Muscle layer of duodenum (tissue), 2 donors: ENCODE measurements around the gene LMAN2L.
"Not testable (repeated sequence)": the region's sequence is repeated elsewhere in the genome, so short reads cannot be mapped to it uniquely, and the experiment has no call there.

Experiments
- H3K27ac ChIP-seq: one replicate; pipeline ENCODE4 v1.7.0; 2013; ENCODE audit warnings: mild to moderate bottlenecking, low read length
- H3K27me3 ChIP-seq: one replicate; pipeline ENCODE4 v1.7.0; 2013; ENCODE audit warnings: low read depth, mild to moderate bottlenecking, control low read depth, low read length
- H3K36me3 ChIP-seq, 2 donors: one replicate each; pipeline ENCODE4 v1.7.0; 2013; ENCODE audit warnings: low read length in 2 of 2, control low read depth in 1 of 2, mild to moderate bottlenecking in 1 of 2; ENCODE audit not compliant: insufficient read depth in 2 of 2, control insufficient read depth in 1 of 2
- H3K4me1 ChIP-seq, 2 donors: one replicate each; pipeline ENCODE4 v1.7.0; 2013; ENCODE audit warnings: low read length in 2 of 2, mild to moderate bottlenecking in 2 of 2, control low read depth in 1 of 2, moderate library complexity in 1 of 2; ENCODE audit not compliant: insufficient read depth in 2 of 2, control insufficient read depth in 1 of 2
- H3K4me3 ChIP-seq, 2 donors: one replicate each; pipeline ENCODE4 v1.7.0; 2013; ENCODE audit warnings: low read length in 2 of 2, low read depth in 1 of 2, mild to moderate bottlenecking in 1 of 2
- H3K9me3 ChIP-seq, 2 donors: one replicate each; pipeline ENCODE4 v1.7.0; 2013; ENCODE audit warnings: low read length in 2 of 2, control low read depth in 1 of 2, mild to moderate bottlenecking in 1 of 2; ENCODE audit not compliant: control insufficient read depth in 1 of 2
- donor health status: healthy.

Gene LMAN2L

GRCh38 chr2:96681540-96681939 lies 58.3 kb downstream of the LMAN2L start:
- Histone ChIP-seq H3K36me3 (no peaks in the 10 kb centered on the region), H3K27me3 (no peaks in the 10 kb centered on the region), H3K4me3 (no peak overlapping the region), H3K27ac (no peak overlapping the region), H3K9me3 (no peaks in the 10 kb centered on the region), H3K4me1 (peaks cover 0 to 13% of the 10 kb centered on the region in 2 donors)

DNA sequence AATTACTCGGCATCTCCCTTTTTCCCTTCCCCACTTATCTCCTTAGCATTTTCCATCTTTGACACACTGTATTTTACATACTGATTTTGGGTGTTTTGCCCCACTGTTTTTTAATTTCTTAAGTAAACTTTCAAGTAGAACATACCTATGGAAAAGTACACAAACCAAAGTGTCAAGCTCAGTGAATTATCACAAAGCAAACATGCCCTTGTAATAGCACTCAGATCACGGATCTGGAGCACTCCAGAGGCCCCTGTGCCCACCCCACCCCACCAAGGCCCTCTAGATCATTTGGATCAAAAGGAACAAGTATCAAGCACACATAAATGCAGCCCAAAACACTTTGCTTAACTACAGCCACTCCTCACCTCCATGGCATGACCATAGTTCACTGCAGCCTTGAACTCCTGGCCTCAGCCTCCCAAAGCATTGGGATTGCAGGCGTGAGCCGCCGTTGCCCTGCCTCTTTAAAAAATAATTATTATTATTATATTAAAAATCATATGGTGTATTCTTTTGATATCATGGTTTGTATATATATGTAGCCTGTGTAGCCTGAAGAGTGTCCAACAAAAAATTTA lies 59.2 kb downstream of the LMAN2L start:
- Histone ChIP-seq H3K9me3 (no peaks in the 10 kb centered on the region), H3K4me3 (no peak overlapping the region), H3K27me3 (no peaks in the 10 kb centered on the region), H3K4me1 (peaks cover 0 to 7% of the 10 kb centered on the region in 2 donors), H3K27ac (no peak overlapping the region), H3K36me3 (no peaks in the 10 kb centered on the region)

GRCh38 chr2:96679848-96680247 lies 60.0 kb downstream of the LMAN2L start:
- Histone ChIP-seq H3K36me3 (no peaks in the 10 kb centered on the region), H3K27me3 (no peaks in the 10 kb centered on the region), H3K4me3 (no peak overlapping the region), H3K9me3 (no peaks in the 10 kb centered on the region), H3K4me1 (no peaks in the 10 kb centered on the region), H3K27ac (no peak overlapping the region)

DNA sequence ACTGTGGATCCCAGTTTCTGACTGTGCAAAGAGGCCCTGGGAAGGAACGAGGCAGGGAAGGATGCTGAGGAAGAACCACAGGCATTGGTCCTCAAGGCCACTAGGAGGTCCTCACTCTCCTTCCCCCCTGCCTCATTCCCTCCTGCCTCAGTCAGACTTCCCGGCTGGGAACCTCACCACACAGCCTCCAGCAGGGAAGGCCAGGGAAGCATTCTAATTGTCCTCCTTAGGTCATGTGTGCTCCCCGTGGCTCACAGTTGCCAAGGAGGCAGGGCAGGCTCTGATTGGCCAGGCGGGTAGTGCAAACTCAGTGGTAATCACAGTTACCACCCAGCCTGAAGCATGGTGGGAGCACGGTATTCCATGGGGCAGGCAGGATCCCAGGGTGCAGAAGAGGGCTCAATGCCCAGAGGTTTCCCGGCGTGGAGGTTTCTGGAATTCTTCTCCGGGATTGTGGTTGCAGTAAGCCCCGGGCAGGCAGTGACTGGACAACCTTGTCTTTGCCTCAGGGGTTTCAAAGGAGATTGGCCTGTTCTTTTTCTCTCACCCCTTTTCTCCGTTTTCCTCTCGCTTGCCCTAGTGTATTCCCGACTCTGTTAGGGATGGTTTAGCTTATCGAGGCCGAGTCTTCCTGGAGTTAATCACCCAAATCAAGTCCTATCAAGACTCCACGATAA lies 70.2 kb downstream of the LMAN2L start:
- peaks cover 0 to 4% of the 10 kb centered on the region in 2 donors for H3K4me1 ChIP-seq
- no peak overlapping the region for H3K4me3 ChIP-seq
- no peaks in the 10 kb centered on the region for H3K36me3 ChIP-seq
- H3K27ac ChIP-seq, result no peak overlapping the region
- no peaks in the 10 kb centered on the region for H3K9me3 ChIP-seq
- H3K27me3 ChIP-seq, result no peaks in the 10 kb centered on the region

GRCh38 chr2:96668771-96669170 lies 71.1 kb downstream of the LMAN2L start:
- no peaks in the 10 kb centered on the region for H3K27me3 ChIP-seq
- no peaks in the 10 kb centered on the region for H3K36me3 ChIP-seq
- H3K27ac ChIP-seq, result no peak overlapping the region
- H3K9me3 ChIP-seq, result peaks cover 0 to 6% of the 10 kb centered on the region in 2 donors
- H3K4me1 ChIP-seq, result peaks cover 0 to 4% of the 10 kb centered on the region in 2 donors
- no peak overlapping the region for H3K4me3 ChIP-seq

DNA sequence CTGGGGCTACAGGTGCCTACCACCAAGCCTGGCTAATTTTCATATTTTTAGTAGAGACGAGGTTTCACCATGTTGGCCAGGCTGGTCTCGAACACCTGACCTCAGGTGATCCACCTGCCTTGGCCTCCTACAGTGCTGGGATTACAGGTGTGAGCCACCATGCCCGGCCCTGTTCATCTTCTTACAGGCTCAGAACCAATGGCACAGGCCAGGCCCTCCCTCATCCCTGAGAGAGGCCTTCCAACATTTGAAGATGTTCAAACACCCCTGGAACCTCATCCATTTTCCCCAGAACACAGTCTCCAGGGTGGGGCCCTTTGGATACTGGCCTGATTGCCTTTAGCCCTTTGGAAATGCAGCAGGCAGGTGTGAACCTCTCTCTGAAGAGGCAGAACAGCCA lies 74.1 kb downstream of the LMAN2L start:
- not testable (repeated sequence) for H3K9me3 ChIP-seq, H3K36me3 ChIP-seq, H3K27me3 ChIP-seq, H3K4me3 ChIP-seq, H3K4me1 ChIP-seq, H3K27ac ChIP-seq

DNA sequence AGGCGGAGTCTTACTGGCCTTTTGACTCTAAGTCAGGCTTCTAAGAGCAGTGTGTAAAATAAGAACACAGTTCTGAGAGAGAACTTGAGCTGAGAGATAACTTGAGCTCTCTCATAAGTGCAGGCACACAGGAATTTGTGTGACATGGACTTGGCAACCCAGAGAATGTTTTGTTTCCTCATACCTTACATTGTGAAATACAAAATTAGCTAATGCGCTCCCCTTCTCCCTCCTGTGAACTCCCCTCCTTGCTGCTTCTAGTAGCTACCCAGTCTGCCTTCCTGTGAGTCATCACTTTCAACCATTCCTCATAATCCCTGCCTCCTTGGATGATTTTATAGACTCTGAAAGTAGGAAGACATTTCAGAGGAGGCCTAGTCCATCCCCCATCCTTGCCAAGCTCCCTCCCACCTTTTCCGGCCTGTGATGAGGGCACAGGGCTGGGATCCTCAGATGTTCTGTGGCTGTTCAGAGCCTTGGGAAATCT lies 74.7 kb downstream of the LMAN2L start:
- no peak overlapping the region for H3K4me3 ChIP-seq
- peaks cover 0 to 4% of the 10 kb centered on the region in 2 donors for H3K4me1 ChIP-seq
- peaks cover 0 to 6% of the 10 kb centered on the region in 2 donors for H3K9me3 ChIP-seq
- H3K27me3 ChIP-seq, result no peaks in the 10 kb centered on the region
- H3K27ac ChIP-seq, result no peak overlapping the region
- no peaks in the 10 kb centered on the region for H3K36me3 ChIP-seq

DNA sequence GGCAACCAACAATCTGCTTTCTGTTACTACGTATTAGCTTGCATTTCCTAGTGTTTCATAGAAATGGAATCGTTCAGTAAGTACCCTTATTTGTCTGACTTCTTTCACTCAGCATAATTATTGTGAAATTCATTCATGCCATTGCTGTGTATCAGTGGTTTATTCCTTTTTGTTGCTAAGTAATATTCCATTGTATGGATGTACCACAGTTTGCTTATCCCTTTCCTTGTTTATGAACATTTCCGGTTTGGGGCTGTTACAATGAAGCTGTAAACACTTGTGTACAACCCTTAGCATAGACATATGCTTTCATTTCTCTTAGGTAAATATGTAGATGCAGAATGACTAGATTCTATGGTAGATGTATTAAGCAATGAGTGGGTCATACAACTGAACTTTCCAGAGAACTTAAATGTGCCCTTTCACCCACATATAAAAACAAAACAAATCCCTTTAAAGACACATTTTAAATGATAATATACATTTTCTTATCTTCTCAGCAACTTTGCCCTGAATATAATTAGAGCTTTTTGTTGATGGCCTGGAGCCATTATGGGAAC lies 75.4 kb downstream of the LMAN2L start:
- no peaks in the 10 kb centered on the region for H3K36me3 ChIP-seq
- peaks cover 0 to 4% of the 10 kb centered on the region in 2 donors for H3K4me1 ChIP-seq
- no peaks in the 10 kb centered on the region for H3K27me3 ChIP-seq
- H3K9me3 ChIP-seq, result peaks cover 0 to 6% of the 10 kb centered on the region in 2 donors
- H3K4me3 ChIP-seq, result no peak overlapping the region
- no peak overlapping the region for H3K27ac ChIP-seq

DNA sequence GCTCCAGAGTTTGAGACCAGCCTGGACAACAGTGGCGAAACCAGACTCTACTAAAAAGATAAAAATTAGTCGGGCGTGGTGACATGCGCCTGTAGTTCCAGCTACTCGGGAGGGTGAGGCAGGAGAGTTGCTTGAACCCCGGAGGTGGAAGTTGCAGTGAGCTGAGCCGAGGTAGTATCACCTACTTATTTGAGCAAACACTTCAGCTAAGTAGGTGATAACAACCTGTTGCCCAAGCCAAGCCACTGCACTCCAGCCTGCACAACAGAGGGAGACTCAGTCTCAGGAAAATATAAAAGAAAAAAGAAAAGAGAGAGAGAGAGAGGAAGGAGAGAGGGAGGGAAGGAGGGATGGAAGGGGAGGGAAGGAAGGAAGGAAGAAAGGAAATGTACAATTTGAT lies 76.0 kb downstream of the LMAN2L start:
- no peak overlapping the region for H3K27ac ChIP-seq
- no peaks in the 10 kb centered on the region for H3K27me3 ChIP-seq
- H3K36me3 ChIP-seq, result no peaks in the 10 kb centered on the region
- no peak overlapping the region for H3K4me3 ChIP-seq
- H3K9me3 ChIP-seq, result peaks cover 0 to 6% of the 10 kb centered on the region in 2 donors
- peaks cover 0 to 4% of the 10 kb centered on the region in 2 donors for H3K4me1 ChIP-seq

- H3K27me3 ChIP-seq, result no peaks in the 10 kb centered on the region
- H3K27ac ChIP-seq, result no peak overlapping the region
- H3K4me1 ChIP-seq, result peaks cover 0 to 4% of the 10 kb centered on the region in 2 donors
- H3K9me3 ChIP-seq, result peaks cover 0 to 6% of the 10 kb centered on the region in 2 donors
- H3K36me3 ChIP-seq, result no peaks in the 10 kb centered on the region
- no peak overlapping the region for H3K4me3 ChIP-seq
Measured at GRCh38 chr2:96663177-96663576, 76.7 kb downstream of the LMAN2L start.

DNA sequence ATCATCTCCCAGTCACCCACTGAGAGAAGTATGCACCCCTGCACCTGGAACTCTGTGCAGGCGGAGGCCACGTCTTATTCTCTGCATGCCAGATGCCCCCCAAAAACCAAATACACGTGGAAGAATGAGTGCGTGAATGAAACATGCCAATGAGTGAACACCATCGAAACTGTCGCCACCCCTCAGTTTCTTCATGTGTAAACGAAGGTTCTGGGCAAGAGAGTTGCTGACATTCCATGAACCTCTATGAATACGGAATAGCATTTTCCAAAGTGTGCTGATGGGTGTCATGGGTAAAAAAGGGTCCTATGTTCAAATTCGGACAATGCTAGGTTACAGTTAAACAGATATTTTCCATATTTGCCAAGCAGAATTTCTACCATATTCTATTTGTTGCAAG lies 77.5 kb downstream of the LMAN2L start:
- Histone ChIP-seq H3K4me1 (peaks cover 0 to 4% of the 10 kb centered on the region in 2 donors), H3K36me3 (no peaks in the 10 kb centered on the region), H3K27me3 (no peaks in the 10 kb centered on the region), H3K9me3 (peaks cover 0 to 6% of the 10 kb centered on the region in 2 donors), H3K4me3 (no peak overlapping the region), H3K27ac (no peak overlapping the region)
